LoVo (cell line): ENCODE measurements around the gene KRTAP1-1.
"Not testable (repeated sequence)": the region's sequence is repeated elsewhere in the genome, so short reads cannot be mapped to it uniquely, and the experiment has no call there.

Experiments used
- DNase-seq: peaks from one replicate; pipeline ENCODE4 v3.0.0-alpha.2; 2016; ENCODE audit warnings: low spot score

KRTAP1-1 gene

DNA sequence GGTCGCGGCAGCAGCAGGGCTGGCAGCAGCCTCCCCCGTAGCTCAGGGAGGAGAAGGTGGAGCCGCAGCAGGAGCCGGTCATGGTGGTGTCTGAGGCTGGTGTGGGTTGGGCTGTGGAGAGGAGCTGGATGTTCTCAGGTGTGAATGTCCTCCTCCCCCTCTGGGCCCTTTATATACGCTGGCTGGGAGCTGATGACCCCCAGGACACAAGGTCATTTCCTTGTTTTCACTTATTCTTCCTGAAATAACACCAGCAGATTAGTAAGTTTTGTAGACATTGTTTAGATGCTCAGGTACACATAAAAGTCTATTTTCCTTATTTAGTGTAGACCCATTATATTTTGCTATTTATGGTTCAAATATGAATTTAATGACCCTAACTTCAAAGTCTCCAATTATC, 13.9 kb upstream of the KRTAP1-1 start, which contains the start of gene KRTAP2-2:
KRTAP2-2 (minus strand) TSS at position 101 of the 400 bp plus-strand sequence; CDS start at position 82, 19 bp downstream.
- not testable (repeated sequence) for DNase-seq

DNA sequence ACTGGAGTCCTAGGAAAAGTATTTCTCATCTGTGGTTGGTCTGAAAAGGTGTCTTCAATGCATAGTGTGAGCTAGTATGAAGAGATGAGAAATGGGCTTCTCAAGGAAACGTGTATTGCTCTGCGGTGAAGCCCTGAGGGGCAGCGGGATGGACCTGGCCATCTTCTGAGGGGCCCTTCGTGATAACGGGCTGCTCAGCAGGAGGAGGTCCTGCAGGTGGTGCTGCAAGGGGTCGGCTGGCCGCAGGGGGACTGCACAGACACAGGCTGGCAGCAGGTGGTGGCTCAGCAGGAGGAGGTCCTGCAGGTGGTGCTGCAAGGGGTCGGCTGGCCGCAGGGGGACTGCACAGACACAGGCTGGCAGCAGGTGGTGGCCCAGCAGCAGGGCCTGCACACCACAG, 13.3 kb upstream of the KRTAP1-1 start:
- not testable (repeated sequence) for DNase-seq

DNA sequence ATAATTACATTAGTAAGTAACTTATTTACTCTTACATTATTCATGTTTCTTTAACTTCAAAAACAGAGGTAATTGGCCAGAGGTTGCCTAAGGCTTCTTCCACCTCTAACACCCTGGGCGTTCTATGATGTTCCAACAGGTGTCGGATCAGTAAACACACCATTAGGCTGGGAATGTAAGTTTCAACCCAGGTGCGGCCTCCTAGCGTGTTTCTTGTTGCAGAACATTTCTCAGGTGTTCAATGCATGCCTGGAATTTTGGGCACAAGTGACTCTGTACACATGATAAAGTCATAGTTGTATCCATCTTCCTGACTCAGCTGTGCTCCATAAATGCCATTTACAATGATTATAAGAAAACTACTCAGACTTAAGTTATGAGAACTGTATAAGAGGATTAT, 12.8 kb upstream of the KRTAP1-1 start:
- no peak for DNase-seq

DNA sequence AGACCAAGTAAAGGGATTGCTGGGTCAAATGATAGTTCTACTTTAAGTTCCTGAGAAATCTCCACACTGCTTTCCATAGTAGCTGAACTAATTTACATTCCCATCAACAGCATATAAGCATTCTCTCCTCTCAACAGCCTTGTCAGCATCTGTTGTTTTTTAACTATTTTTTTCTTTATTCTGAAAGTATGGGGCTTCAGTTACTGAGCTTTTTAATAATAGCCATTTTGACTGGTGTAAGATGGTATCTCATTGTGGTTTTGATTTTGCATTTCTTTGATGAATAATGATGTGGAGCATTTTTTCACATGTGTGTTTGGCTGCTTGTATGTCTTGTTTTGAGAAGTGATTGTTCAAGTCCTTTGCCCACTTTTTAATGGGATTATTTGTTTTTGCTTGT, 11.3 kb upstream of the KRTAP1-1 start:
- no peak for DNase-seq

DNA sequence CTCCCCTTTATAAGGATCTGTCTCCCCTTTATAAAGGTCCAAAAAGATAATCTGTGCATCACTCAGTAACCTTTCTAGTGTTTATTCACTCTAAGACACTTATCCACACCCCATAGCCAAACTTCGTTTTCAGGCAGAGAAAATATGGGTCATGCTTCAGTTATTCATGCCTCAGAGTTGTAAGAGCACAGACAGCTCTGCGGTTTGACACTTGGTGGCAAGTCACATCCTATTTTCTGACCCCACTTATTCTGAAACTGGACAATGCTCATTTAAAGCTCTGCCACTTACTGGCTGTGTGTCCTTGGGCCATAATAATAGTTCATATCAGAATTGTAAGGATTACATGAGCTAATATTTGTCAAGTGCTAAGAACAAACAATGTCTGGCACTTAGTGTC, 7.9 kb upstream of the KRTAP1-1 start:
- DNase-seq, result no peak

DNA sequence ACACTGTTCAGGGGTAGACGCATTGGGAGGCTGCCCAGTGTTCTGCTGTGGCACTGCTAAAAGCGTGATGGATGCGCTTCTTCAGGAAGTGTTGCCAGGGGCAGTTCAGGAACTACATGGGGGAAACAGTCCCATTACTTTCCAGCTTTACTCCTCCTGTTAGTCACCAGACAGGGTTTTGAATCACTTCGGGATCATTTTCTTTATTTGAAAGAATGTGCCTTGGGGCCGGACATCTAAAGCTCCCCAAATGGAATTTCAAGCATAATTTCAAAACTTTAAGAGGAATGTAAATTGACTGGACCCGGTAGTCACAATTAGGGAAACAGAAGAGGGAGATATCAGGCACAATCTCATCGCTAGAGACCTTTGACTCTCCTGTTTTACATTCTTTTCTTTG, 7.2 kb upstream of the KRTAP1-1 start:
- DNase-seq, result no peak

DNA sequence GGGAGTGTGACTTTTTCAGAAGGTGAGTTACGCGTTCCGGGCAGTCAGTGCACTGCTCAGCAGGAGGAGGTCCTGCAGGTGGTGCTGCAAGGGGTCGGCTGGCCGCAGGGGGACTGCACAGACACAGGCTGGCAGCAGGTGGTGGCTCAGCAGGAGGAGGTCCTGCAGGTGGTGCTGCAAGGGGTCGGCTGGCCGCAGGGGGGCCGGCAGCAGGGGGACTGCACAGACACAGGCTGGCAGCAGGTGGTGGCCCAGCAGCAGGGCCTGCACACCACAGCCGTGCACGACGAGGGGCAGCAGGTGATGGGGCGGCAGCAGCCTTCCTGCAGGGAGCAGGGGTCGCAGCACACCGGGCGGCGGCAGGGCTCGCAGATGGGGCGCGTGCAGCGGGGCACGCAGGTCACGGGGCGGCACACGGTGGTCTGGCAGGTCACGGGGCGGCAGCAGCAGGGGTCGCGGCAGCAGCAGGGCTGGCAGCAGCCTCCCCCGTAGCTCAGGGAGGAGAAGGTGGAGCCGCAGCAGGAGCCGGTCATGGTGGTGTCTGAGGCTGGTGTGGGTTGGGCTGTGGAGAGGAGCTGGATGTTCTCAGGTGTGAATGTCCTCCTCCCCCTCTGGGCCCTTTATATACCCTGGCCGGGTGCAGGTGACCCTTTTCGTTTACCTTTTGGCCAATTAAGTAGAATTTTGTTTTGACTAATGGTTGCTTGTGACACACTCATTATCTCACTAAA, 5.7 kb upstream of the KRTAP1-1 start, which contains the start of gene KRTAP2-1:
KRTAP2-1 (minus strand) TSS at position 582 of the 731 bp plus-strand sequence; CDS start at position 533, 49 bp downstream.
- DNase-seq, result not testable (repeated sequence)

DNA sequence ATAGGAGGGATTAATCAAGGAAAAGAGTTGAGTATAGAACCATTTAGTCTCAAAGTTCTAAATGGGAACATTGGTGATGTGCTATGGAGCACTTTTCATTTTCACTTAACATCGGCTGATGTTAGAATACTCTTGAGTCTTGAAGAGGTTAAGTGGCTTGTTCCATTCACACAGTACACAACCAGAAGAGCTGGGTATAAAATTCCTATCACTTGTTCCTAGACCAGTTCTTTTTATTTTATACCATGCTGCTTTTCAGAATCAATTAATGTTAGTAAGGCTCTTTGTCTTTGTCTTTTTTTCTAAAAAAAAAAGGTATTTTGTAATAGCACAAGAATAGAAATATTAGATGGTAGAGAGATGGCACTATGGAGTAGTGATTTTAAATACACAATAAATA, 1.7 kb upstream of the KRTAP1-1 start:
- no peak for DNase-seq

DNA sequence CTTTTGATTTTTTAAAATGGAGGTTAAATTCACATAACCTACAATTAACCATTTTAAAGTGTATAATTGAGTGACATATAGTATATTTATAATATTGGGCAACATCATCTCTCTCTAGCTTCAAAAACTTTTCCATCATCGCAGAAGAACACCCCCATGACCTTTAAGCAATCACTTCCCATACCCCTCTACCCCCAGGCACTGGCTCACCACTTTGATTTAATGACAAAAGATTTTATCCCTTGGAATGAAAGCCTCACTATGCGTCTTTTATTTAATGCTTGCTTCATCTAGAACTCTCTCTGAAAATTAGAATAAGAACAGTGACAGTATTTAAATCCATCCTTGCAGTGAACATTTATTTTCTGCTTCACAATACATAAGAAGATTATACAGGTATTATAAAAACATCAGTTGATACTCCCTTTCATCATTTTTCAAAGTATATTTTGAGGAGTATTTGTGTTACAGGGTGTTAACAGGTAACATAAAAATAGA, 3.3 kb downstream of the KRTAP1-1 start:
- DNase-seq, result no peak

DNA sequence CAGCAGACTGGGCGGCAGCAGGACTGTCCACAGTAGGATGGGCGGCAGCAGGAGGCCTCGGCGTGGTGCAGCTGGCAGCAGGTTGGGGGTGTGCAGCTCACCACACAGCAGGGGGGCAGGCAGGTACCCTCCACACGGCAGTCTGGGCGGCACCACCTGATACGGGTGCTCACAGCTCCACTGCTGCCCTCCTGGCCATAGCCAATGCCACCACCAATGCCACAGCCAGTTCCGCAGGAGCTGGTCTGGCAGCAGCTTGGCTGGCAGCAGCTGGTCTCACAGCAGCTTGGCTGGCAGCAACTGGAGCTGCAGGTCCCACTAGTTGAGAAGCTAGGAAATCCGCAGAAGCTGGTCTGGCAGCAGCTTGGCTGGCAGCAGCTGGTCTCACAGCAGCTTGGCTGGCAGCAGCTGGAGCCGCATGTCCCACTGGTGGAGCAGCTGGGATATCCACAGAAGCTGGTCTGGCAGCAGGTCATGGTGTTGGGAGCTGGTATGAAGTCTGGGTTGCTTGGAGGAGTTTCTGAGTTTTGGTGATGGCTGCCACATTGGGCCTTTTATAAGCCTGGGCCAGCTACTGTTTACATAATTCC, 6.8 kb downstream of the KRTAP1-1 start, which contains the start of gene KRTAP1-3:
KRTAP1-3 (minus strand) TSS at position 529 of the 590 bp plus-strand sequence; CDS start at position 476, 53 bp downstream.
- not testable (repeated sequence) for DNase-seq

DNA sequence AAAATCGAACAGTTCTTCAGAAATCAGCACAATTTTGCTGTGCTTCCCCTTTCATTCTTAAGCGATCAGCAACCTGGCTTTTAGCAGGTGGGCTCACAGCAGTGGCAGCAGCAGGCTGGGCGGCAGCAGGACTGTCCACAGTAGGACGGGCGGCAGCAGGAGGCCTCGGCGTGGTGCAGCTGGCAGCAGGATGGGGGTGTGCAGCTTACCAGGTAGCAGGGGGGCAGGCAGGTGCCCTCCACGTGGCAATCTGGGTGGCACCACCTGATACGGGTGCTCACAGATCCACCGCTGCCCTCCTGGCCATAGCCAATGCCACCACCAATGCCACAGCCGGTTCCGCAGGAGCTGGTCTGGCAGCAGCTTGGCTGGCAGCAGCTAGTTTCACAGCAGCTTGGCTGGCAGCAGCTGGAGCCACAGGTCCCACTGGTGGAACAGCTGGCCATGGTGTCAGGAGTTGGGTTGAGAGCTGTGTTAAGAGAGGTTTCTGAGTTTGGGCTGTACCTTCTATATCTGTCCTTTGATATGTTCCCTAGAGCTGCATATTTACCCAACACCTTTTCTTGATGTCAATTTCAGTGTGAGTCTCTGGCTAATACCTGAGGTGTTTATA, 11.5 kb downstream of the KRTAP1-1 start, which contains the start of gene KRTAP1-4:
KRTAP1-4 (minus strand) TSS at position 563 of the 613 bp plus-strand sequence; CDS start at position 446, 117 bp downstream.
- DNase-seq, result no peak

DNA sequence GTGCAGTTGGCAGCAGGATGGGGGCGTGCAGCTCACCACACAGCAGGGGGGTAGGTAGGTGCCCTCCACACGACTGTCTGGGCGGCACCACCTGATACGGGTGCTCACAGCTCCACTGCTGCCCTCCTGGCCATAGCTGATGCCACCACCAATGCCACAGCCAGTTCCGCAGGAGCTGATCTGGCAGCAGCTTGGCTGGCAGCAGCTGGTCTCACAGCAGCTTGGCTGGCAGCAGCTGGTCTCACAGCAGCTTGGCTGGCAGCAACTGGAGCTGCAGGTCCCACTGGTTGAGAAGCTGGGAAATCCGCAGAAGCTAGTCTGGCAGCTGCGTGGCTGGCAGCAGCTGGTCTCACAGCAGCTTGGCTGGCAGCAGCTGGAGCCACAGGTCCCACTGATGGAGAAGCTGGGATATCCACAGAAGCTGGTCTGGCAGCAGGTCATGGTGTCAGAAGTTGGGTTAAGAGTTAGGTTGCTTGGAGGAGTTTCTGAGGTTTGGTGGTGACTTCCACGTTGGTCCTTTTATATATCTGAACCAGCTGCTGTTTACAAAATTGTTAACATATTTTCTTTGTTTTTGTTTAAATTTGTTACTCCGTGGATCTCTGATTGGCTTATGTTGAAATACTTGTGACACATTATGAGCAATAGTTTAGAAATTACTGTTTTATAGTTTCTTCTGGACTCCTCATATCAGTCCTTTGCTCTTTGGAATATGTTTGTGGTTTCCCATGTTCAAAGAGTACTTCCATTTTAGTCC, 14.4 kb downstream of the KRTAP1-1 start, which contains the start of gene KRTAP1-5:
KRTAP1-5 (minus strand) TSS at position 494 of the 757 bp plus-strand sequence; CDS start at position 441, 53 bp downstream.
- no peak for DNase-seq

DNA sequence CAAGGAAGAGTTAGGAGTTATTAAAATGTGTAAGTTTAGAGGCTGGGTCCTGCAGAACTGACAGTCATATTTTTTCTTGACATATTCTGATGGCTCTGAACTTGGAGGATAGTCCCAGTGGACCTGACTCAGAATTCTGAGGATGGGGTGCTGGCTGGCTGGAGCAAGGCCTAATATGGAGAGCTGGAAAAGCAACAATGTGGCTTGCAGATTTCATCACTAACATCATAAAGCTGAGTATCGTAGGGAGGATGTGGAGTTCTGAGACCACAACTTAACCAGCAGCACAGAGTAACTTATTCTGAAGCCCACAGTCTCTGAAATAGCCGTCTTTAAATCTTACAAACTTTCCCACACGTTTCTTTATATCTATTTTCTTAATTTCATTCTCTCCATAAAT, 16.6 kb downstream of the KRTAP1-1 start:
- no peak for DNase-seq

DNA sequence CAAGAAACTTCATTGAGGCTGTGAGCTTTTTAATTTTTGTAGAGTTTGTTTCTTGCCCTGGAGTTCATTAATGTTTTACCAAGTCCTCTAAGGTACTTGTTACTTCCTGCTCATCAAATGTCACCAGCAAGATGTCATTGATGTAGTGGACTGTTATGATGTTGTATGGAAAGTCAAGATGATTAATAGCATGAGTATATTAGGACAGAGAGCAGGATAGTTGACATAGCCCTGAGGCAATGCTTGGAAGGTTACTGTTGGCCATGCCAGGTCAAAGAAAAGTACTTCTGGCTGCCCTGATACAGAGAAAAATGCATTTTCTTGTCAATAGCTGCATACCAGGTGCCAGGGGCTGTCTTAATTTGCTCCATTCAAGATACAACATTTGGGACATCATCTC, 20.9 kb downstream of the KRTAP1-1 start:
- DNase-seq, result no peak

DNA sequence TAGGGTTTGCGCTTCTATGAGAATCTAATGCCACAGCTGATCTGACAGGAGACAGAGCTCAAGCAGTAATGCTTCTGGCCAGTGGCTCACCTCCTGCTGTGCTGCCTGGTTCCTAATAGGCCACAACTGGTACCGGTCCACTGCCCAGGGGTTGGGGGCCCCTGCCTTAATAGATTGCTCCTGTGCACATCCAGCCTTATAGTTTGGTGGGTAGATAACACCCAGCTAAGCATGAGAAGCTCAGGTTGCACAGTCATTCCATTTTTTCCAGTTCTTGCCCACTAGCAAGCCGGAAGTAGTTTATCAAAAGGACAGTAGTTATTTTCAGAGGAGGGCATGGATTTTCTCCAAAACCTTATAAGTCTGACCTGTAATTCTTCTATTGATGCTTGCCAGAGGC, 21.8 kb downstream of the KRTAP1-1 start:
- DNase-seq, result no peak

DNA sequence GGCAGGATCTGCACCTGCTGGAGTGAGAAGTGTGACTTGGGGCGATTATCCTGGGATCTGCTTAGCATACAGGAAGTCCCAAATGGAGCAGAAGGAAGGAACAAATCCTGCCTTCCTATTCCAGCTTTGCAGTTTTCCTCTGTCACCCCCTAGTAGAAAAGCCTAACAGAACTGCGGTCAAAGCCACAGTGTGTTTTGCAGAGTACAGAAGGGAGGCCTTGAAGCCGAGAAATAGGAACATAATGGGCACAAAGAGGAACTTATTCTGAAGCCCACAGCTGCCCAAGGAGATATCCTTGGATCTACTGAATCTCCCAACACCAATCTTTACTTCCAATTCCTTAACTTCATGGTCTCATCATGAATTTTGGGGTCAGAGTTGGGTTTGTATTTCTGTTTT, 22.7 kb downstream of the KRTAP1-1 start:
- no peak for DNase-seq

DNA sequence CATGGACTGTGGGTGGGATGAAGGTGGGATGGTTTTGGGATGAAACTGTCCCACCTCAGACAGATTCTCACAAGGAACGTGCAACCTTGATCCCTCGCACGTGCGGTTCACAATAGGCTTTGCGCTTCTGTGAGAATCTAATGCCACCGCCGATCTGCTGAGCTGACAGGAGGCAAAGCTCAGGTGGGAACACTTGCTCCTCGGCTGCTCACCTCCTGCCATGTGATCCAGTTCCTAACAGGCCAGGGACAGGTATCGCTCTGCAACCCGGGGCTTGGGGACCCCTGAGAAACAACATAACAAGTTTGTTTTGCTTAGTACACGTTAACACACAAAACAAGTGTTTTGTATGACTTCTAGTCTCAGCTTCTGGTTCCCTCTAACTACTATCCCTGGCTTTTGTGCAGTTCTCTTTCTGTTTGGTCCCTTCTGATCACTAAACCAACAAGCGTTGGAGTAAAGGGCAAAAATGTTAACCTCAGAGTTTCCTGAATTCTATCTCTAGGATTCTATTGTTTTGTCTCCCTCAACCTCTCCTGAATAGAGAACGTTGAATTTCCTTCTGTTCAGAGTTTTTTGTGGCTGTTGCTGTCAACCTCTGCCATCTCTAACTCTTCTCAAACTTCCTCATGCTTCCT, 24.6 kb downstream of the KRTAP1-1 start:
- DNase-seq, result no peak

DNA sequence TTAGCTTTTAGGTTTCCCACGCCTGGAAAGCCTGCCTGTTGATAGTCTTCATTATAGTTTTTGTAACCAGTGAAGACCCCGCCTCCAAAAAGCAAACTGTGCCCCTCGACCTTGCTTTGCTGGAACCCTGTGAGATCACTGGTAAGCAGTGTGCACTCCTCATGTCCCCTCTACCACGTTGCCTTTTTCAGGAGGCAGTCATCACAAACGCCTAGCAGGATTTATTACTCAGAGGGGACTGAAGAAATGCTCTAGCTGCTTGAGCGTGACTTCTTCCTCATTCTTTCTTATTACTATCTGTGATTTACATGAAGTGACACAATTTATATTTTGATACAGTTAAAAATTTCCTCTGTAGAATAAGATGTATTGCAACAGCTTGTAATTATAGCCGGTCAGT, 25.8 kb downstream of the KRTAP1-1 start:
- no peak for DNase-seq

DNA sequence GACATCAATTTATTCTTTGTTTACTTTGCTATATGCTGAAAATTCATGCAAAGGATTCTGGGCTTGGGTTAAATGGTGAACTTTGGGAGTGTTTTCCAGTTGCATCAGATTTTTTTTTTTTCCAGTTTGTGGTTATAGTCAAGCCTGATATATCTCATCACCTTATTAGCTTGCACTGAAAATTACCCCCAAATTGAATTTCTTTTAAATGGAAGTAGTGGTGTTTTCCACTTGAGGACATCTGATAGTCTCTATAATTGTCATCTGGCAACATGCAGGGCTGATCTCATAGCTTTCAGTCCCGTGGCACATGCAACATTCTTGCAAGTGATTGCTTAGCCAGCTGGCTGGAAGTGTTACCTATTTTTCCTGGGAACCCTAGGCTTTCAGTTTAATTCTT, 27.6 kb downstream of the KRTAP1-1 start:
- DNase-seq, result no peak

DNA sequence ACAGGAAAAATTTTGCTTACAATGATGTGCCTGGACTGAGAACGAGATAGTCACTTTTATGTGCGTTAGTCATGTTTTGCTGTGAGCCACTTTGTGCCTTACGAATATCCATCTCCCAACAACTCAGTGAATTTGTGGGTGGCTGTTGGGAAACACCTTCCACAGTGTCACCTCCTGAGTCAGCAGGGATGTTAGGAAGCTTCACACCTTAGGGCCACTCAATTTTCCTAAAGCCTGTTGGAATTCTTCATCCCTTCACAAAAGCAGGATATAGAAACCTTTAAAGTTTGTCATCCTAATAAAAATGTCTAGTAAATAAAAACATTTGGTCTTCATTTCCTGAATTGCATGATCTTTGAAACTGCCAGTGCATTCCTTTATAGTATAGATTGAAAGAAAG, 28.1 kb downstream of the KRTAP1-1 start:
- DNase-seq, result peak; percentile 45
